SK-N-SH (cell line): Measurements from ENCODE around the gene MIDN. TPM values are rescaled to one million over a fixed set of nuclear protein-coding genes. Genes with fewer than 3 reads are reported as not detected.

ENCODE experiments used
- CTCF ChIA-PET: fragments of 300-600, 350-600 bp; formaldehyde crosslinking; extraction: SDS; loops from one replicate; lab custom pipeline; 2021; lab: Yijun Ruan, JAX
- POLR2A ChIA-PET: fragments of 350-600 bp; sonication (Branson Sonifier 250); formaldehyde crosslinking; extraction: SDS; loops from one replicate; lab custom pipeline; 2020; ENCODE audit warnings: antibody characterized with exemption, inconsistent platforms; lab: Yijun Ruan, JAX
- DNase-seq: peaks from one replicate; pipeline ENCODE4 v3.0.0; 2012
- H2AFZ ChIP-seq: fragments of 200-600 bp; sonication (generic); 2 replicates; pipeline ENCODE4 v1.8.1; 2016; ENCODE audit warnings: antibody characterized with exemption, mild to moderate bottlenecking, low read depth
- H3F3A ChIP-seq: fragments of 200-600 bp; sonication (generic); replicated peaks from 2 replicates; pipeline ENCODE3; 2016; ENCODE audit warnings: antibody characterized with exemption, mild to moderate bottlenecking; ENCODE audit not compliant: insufficient read depth
- H3K27ac ChIP-seq, 2 experiments: fragments of 200-500 bp in 1 of 2; fragments of 200-600 bp in 1 of 2; sonication (Bioruptor generic) in 1 of 2; sonication (generic), shearing (Covaris generic) in 1 of 2; 2 replicates each; pipeline versions ENCODE4 v1.5.1 to v1.6.1; 2014 to 2016; ENCODE audit warnings: low read depth in 2 of 2, inconsistent platforms in 1 of 2, low read length in 1 of 2, mild to moderate bottlenecking in 1 of 2, mixed read lengths in 1 of 2
- H3K27me3 ChIP-seq: fragments of 200-600 bp; sonication (generic), shearing (Covaris generic); 2 replicates; pipeline ENCODE4 v1.6.1; 2016; ENCODE audit warnings: mixed run types; ENCODE audit not compliant: insufficient read depth
- H3K36me3 ChIP-seq, 2 experiments: fragments of 200-500 bp in 1 of 2; fragments of 200-600 bp in 1 of 2; sonication (Bioruptor generic) in 1 of 2; sonication (generic) in 1 of 2; replicated peaks in 1 of 2; 2 replicates each; pipeline versions ENCODE3 to v1.5.1; 2014 to 2016; ENCODE audit warnings: low read length in 1 of 2, mild to moderate bottlenecking in 1 of 2; ENCODE audit not compliant: insufficient read depth in 2 of 2, control insufficient read depth in 1 of 2
- H3K4me1 ChIP-seq, 2 experiments: fragments of 200-500 bp in 1 of 2; fragments of 200-600 bp in 1 of 2; sonication (Bioruptor generic) in 1 of 2; sonication (generic), shearing (Covaris generic) in 1 of 2; 2 replicates each; pipeline versions ENCODE4 v1.5.1 to v1.6.1; 2014 to 2016; ENCODE audit warnings: low read depth in 1 of 2, low read length in 1 of 2, mixed run types in 1 of 2; ENCODE audit not compliant: insufficient read depth in 2 of 2, control insufficient read depth in 1 of 2
- H3K4me2 ChIP-seq: fragments of 200-600 bp; sonication (generic), shearing (Covaris generic); 2 replicates; pipeline ENCODE4 v1.6.1; 2017; ENCODE audit warnings: mixed run types
- H3K4me3 ChIP-seq, 2 experiments: fragments of 200-500 bp in 1 of 2; fragments of 200-600 bp in 1 of 2; sonication (Bioruptor generic) in 1 of 2; sonication (generic), shearing (Covaris generic) in 1 of 2; 2 replicates each; pipeline versions ENCODE4 v1.5.1 to v1.8.1; 2014 to 2016; ENCODE audit warnings: low read depth in 2 of 2, inconsistent platforms in 1 of 2, low read length in 1 of 2, mild to moderate bottlenecking in 1 of 2, mixed read lengths in 1 of 2, moderate library complexity in 1 of 2
- H3K79me2 ChIP-seq: fragments of 200-600 bp; sonication (generic); 2 replicates; pipeline ENCODE4 v1.8.1; 2017; ENCODE audit warnings: mild to moderate bottlenecking; ENCODE audit not compliant: insufficient read depth
- H3K9ac ChIP-seq: fragments of 200-600 bp; sonication (generic); 2 replicates; pipeline ENCODE4 v1.6.1; 2017; ENCODE audit warnings: mixed run types
- H3K9me2 ChIP-seq: fragments of 200-600 bp; sonication (generic); 2 replicates; pipeline ENCODE4 v1.6.1; 2017; ENCODE audit warnings: mixed run types
- H3K9me3 ChIP-seq: fragments of 200-600 bp; sonication (generic); 2 replicates; pipeline ENCODE4 v1.6.1; 2017; ENCODE audit warnings: mixed run types, mild to moderate bottlenecking, moderate library complexity
- H4K20me1 ChIP-seq: fragments of 200-600 bp; sonication (generic); 2 replicates; pipeline ENCODE4 v1.6.1; 2017; ENCODE audit warnings: mild to moderate bottlenecking, mixed run types; ENCODE audit not compliant: insufficient read depth
- EZH2phosphoT487 ChIP-seq: fragments of 200-600 bp; sonication (generic); IDR thresholded peaks from 2 replicates; pipeline ENCODE4 v1.6.1; 2017; ENCODE audit warnings: low read depth, mixed run types, mild to moderate bottlenecking, antibody characterized with exemption, moderate library complexity, borderline replicate concordance
- FOSL2 ChIP-seq: IDR thresholded peaks from 2 replicates; pipeline ENCODE4 v1.4.0; 2012; ENCODE audit warnings: low read depth, mild to moderate bottlenecking, moderate library complexity, borderline replicate concordance
- FOXM1 ChIP-seq: IDR thresholded peaks from 2 replicates; pipeline ENCODE4 v1.4.0; 2012; ENCODE audit warnings: low read depth, mild to moderate bottlenecking
- MEF2A ChIP-seq: IDR thresholded peaks from 2 replicates; pipeline ENCODE4 v1.4.0; 2012; ENCODE audit warnings: low read depth, borderline replicate concordance
- NRF1 ChIP-seq: IDR thresholded peaks from 2 replicates; pipeline ENCODE4 v1.6.1; 2012; ENCODE audit warnings: low read depth, mild to moderate bottlenecking, low read length
- SMC3 ChIP-seq: IDR thresholded peaks from 2 replicates; pipeline ENCODE4 v1.6.1; 2012; ENCODE audit warnings: low read depth, low read length, improper control_type of control experiment
- USF1 ChIP-seq: IDR thresholded peaks from 2 replicates; pipeline ENCODE4 v1.4.0; 2012; ENCODE audit warnings: low read depth, borderline replicate concordance
- YY1 ChIP-seq: IDR thresholded peaks from 2 replicates; pipeline ENCODE4 v1.4.0; 2012; ENCODE audit warnings: low read depth, mild to moderate bottlenecking
- WGBS: methylation state at CpG from one replicate; pipeline ENCODE4 v1.1.6; 2017; ENCODE audit warnings: low lambda C conversion rate; 5-methylcytosine and 5-hydroxymethylcytosine counted together
- polyA plus RNA-seq, 3 experiments: library from polyadenylated mRNA; depleted of rRNA; stranded (reverse); fragments of >200 nt; gene quantifications; 2 replicates each; pipeline ENCODE4 v1.2.3, GENCODE V29; 2012
- TF ChIP-seq, protein P1 (sequence below): fragments of 150-350 bp; IDR thresholded peaks from 2 replicates; pipeline ENCODE4 v1.6.1; 2016; ENCODE audit warnings: mild to moderate bottlenecking, low read depth, low read length

The MIDN gene
- polyA plus RNA-seq, 1 of the 3 experiments (the other 2 are of a cell fraction) = 13.9 TPM

DNA sequence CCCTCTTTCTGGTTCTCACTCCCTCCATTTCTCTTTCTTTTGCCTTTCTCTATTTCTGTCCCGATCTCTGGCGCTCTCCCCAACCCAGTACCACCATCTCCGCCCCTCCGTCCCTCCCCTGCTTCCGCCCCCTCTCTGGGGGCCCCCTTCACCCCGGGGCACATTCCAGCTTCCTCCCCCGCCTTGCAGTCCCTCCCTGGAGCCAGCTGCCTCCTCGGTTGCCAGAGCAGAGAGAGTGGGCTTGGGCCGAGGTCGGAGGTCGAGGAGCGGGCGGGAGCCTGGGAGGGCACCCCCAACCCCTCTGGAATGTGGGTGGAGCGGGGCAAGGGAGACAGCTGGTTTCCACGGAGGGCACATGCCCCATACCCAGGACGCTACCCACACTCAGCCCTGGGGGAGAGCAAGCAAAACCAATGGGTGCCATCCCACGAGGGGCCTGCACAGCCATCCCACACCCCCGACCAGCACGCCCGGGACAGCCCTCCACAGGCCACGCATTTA lies 14.3 kb downstream of the MIDN start:
- Histone ChIP-seq H4K20me1 (peaks cover 13% of the 10 kb centered on the region), H3K79me2 (peaks cover 21% of the 10 kb centered on the region), H3K36me3 (peaks cover under 1 to 12% of the 10 kb centered on the region in 2 experiments), H3K9me2 (no peaks in the 10 kb centered on the region), H3K9ac (no peak overlapping the region; the same call in 1 of the 2 replicates), H3K4me2 (peak overlapping the region; percentile 100; the same call in 1 of the 2 replicates), H3K27me3 (no peaks in the 10 kb centered on the region), H3F3A (peaks cover 38% of the 10 kb centered on the region), H3K4me3 (no peak overlapping the region; a peak in 1 of 4 replicates), H3K9me3 (no peaks in the 10 kb centered on the region), H2AFZ (no peak overlapping the region), H3K27ac (peak overlapping the region; percentile 89 to 92; a peak in 2 of 4 replicates), H3K4me1 (peaks cover 61 to 66% of the 10 kb centered on the region in 2 experiments)
- no peak for TF ChIP-seq MEF2A
- no peak for TF ChIP-seq SMC3
- TF ChIP-seq, protein P1, sequence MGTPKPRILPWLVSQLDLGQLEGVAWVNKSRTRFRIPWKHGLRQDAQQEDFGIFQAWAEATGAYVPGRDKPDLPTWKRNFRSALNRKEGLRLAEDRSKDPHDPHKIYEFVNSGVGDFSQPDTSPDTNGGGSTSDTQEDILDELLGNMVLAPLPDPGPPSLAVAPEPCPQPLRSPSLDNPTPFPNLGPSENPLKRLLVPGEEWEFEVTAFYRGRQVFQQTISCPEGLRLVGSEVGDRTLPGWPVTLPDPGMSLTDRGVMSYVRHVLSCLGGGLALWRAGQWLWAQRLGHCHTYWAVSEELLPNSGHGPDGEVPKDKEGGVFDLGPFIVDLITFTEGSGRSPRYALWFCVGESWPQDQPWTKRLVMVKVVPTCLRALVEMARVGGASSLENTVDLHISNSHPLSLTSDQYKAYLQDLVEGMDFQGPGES = no peak
- no peak for TF ChIP-seq EZH2phosphoT487
- no peak for TF ChIP-seq YY1
- POLR2A ChIA-PET = interaction anchor here (1.1 to 1.6 kb wide), 2 partner anchors 10 to 19 kb away, joined by 4 to 7 read pairs; no protein-coding TSS in a partner anchor
- CTCF ChIA-PET = interaction anchor here (0.8 to 18.6 kb wide), 6 partner anchors 10 to 40 kb away, joined by 3 to 594 read pairs (median 4); partner anchors contain the start of gene ATP5F1D
- DNase-seq = no peak
- WGBS = 81% methylated on average over 16 of the region's 21 CpGs

DNA sequence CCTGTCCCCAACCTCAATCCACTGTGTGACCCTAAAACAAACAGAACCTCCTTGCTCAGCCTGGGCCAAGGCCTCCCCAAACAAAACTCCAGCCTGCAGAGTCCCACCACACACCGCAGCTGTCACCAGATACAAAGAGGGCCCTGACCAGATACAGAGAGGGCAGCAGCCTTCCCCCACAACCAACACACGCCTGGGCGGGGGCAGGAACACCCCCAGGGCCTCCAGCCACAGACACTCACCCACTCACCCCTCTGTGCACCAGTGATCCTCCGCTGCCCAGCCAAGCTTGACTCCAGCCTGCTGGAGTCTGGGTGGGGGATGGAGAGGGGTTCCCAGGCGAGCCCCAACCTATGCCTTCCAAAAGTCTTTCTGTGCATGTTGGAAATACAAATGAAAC lies 14.8 kb downstream of the MIDN start:
- H3K27ac ChIP-seq = no peak overlapping the region
- CTCF ChIA-PET = interaction anchor here (1.1 to 18.6 kb wide), 5 partner anchors 8 to 53 kb away, joined by 3 to 594 read pairs (median 4); partner anchors contain the start of gene ATP5F1D
- 86% methylated on average over 5 of the region's 5 CpGs for WGBS

More for the DNA sequence above, 14.8 kb downstream of the MIDN start:
- Histone ChIP-seq H3K27me3 (no peaks in the 10 kb centered on the region), H3K9me2 (no peaks in the 10 kb centered on the region), H3K79me2 (peaks cover 17% of the 10 kb centered on the region), H3K36me3 (peaks cover 0 to 7% of the 10 kb centered on the region in 2 experiments), H3K4me3 (no peak overlapping the region), H3K9ac (no peak overlapping the region), H3K9me3 (no peaks in the 10 kb centered on the region), H3K4me1 (peaks cover 56 to 69% of the 10 kb centered on the region in 2 experiments), H3F3A (peaks cover 33% of the 10 kb centered on the region), H2AFZ (no peak overlapping the region), H3K4me2 (no peak overlapping the region; the same call in 1 of the 2 replicates), H4K20me1 (peaks cover 8% of the 10 kb centered on the region)
- no peak for TF ChIP-seq FOSL2
- TF ChIP-seq FOXM1 = no peak
- TF ChIP-seq EZH2phosphoT487 = no peak
- TF ChIP-seq NRF1 = no peak
- TF ChIP-seq YY1 = no peak
- TF ChIP-seq USF1 = no peak
- POLR2A ChIA-PET = interaction anchor here (1.1 kb wide), 1 partner anchor 19 kb away, joined by 4 read pairs; no protein-coding TSS in a partner anchor
- DNase-seq = no peak
